SK-MEL-5 (cell line): Measurements from ENCODE around the gene SGPP1. TPM values are rescaled to one million over a fixed set of nuclear protein-coding genes. Genes with fewer than 3 reads are reported as not detected.
"Not testable (repeated sequence)": the region's sequence is repeated elsewhere in the genome, so short reads cannot be mapped to it uniquely, and the experiment has no call there.

Experiments
- DNase-seq: peaks from one replicate; pipeline ENCODE4 v3.0.0-alpha.2; 2016; ENCODE audit warnings: low read depth, low spot score
- in situ Hi-C: cut with HindIII; loops from 2 replicates; pipeline ENCODE4 v1.10.0; 2016; ENCODE audit warnings: low sequenced_read_pairs, high pct_unique_total_duplicates, low pct_unique_long_range_greater_than_20kb
- small RNA-seq, 2 experiments: library from RNA; depleted of rRNA; stranded (forward); fragments of <200 nt; gene quantifications; one replicate each; pipeline ENCODE3, GENCODE V24; 2014
- total RNA-seq: library from RNA; depleted of rRNA; stranded (reverse); fragments of >200 nt; shearing (Covaris generic); gene quantifications from 2 replicates; pipeline ENCODE4 v1.2.3, GENCODE V29; 2014; rRNA removed

The SGPP1 gene
- total RNA-seq, 1 experiment from 2014 or later, result 24.0 TPM

DNA sequence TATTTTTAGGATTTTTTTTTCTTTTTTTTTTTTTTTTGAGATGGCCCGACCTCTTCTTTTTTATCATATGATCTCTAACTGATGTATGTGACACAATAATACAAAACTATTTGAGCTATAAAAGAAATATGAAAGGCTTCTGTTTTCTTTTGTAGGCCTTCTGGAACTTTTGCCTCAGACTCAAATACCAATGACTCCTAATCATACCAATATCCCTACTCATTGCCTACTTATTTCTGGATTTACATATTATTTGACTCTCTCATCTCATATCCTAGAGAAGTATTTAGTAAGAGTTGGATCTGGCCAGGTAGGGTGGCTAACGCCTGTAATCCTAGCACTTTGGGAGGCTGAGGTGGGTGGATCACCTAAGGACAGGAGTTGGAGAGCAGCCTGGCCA lies 73.5 kb downstream of the SGPP1 start:
- DNase-seq, result no peak
- in situ Hi-C loops, result no loop called here

DNA sequence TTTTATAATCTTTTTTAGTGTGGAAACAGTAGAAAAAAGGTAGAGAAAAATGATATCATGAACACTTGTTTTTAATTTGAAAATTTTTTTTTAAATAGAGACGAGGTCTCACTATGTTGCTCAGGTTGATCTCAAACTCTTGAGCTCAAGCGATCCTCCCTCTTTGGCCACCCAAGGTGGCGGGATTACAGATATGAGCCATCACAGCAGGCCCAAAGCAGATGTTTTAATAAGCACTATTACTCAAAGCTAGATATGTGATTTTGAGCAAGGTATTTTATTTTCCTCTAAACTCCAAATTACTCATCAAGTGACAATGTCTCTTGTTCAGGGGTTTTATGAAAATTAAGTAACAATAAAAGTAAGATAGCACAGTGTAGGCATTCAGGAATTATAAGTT lies 75.5 kb downstream of the SGPP1 start:
- DNase-seq, result no peak

DNA sequence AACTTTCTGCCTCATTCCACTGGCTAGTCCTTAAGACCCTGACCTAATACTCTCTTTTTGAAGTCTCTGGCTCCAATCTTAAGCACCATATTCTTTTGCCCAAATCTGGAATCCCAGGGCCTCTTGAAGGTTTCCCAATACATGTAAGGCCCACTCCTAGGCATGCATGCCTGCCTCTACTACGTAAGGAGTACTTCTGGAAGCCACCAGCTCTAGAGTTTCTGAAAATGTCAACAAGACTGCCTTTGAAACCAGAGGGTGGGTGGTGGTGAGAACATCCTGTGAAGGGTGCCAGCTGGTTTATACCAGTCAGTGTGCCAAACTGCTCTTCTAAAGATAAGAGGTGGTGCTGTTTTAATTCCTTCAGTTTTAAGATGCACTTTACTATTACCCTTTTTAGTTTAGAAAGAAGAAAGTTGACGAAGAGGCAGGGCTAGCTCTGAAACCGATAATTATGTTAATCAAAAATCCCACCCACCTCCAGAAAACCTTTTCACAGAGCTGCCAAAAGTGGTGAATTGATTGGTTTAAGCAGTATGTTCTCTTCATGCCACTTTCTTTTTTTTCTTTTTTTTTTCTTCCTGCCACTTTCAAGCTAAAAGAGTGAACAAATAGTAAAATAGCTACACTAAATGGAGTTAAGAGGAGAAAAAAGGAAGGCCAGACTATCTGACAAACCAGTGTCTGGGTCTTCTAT lies 77.5 kb downstream of the SGPP1 start:
- in situ Hi-C loops, result no loop called here
- DNase-seq, result no peak

More for the DNA sequence above, 75.5 kb downstream of the SGPP1 start:
- in situ Hi-C loops, result no loop called here

DNA sequence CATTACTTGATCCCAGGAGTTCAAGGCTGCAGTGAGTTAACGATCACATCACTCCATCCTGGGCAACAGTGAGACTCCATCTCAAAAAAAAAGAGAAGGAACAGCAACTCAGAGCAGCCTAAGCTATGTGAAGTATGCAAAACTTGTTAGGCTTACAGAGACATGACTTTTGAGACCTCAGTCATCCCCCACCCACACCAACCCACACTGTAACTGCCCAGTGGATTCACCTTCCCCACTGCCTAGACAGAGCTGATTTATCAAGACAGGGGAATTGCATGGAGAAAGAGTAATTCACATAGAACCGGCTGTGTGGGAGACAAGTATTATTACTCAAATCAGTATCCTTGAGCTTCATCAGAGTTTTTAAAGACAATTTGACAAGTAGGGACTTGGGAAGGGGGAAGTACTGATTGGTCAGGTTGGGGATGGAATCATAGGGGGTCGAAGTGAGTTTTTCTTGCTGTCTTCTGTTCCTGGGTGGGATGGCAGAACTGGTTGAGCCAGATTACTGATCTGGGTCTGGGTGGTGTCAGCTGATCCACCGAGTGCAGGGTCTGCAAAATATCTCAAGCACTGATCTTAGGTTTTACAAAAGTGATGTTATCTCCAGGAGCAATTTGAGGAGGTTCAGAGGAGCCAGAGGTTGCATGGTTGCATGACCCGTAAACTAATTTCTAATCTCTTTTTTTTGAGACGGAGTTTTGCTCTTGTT lies 80.0 kb downstream of the SGPP1 start:
- in situ Hi-C loops, result no loop called here

DNA sequence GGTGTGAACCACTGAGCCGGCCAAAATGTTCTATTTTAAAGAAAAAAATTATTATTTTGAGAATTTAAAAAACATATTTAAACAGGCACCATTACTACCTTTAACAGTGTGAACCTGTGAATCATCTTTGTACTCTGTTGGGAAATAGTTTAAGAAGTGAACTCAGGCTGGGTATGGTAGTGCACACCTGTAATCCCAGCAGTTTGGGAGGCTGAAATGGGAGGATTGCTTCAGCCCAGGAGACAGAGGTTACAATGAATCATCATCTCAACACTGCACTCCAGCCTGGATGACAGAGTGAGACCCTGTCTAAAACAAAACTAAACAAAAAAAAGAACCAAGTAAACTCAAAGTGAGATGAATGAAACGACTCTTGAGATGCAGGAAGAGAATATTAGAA lies 83.1 kb downstream of the SGPP1 start:
- DNase-seq, result no peak
- in situ Hi-C loops, result no loop called here

More for the DNA sequence above, 80.0 kb downstream of the SGPP1 start:
- DNase-seq, result no peak

DNA sequence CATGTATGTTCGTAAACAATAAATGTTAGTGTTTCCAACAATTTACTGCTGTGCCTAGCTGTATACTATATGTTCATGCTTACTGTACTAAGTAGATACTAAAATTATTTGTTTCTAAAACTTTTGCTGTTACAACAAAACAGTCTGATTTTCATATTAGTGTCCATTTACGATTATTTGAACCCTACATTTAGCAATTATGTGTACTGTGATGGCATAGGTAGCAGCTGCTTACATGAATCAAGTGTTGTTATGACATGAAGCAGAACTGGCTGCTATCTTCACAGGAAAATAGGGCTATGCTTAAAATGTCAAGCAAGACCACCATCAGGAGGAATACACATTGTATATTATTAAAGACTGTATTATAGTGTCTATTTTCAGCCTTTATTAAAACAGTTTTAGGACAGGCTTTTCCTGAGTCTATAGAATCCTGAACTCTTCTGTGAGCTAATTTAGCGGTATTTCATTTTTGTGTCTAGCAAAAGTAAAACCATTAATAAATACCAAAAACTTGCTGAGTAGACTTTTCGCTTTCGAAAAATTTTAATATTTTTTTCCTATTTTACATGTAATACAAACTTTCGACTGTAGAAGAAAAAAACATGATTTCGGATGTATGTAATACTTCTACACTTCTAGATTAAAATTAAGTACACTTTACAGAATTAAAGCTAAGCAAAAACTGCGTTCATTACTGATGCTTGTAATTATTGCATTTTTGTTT lies 85.0 kb downstream of the SGPP1 start:
- no peak for DNase-seq
- in situ Hi-C loops, result no loop called here

DNA sequence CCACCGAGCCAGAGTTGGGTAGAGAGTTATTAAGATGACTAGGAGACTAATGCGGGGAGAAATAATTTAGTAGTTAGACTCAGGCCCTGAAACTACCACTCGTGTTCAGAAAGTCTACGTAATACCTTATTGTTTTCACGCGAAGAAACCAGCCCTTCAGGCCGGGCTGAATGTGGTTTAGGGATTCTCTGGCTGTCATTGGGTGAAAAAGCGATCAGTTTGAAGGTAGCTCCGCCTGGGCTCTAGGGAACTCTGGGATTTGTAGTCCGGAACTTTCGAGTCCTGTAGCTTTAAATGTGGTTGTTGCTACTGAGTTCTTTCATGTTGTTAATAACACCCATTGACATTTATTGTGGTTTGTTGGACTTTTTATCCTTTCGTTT lies 85.6 kb downstream of the SGPP1 start:
- in situ Hi-C loops, result no loop called here
- DNase-seq, result peak; percentile 97

DNA sequence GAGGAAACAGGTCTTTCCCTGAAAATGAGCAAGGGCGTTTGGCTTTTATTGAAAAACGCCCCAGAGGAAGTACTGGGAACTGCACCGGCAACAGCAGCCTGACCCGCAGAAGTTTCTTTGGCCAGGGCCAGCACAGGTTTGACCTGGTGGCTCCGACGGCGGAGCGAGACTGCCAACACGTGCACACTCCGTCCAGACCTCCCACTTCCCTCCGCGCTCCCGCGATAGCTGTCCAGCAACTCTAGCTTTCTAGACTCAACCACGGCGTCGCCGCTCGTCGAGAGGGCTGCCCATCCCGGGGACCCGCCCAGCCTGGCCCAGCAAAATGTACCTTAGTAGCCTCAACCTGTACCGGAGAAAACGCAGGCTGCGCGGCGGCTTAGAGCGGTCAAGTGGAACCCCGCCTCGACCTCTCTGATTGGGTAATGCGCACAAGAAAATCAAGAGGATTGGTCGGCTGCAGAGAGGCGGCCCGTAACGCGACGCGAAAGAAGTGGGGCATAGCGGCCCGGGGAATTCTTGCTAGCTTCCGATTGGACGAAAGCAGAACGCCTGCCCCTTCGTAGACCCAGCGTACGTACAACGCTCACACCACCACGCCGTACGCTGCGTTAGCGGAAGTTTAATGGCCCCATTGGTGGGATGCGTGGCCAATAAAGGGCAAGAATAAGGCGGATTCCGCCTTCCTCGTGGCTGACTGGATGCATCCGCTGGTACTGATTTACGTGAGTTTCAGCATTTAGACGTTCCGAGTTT lies 86.2 kb downstream of the SGPP1 start, which contains the start of gene WDR89:
Gene WDR89, minus strand, starts transcription at position 399 of the 756 bp plus-strand sequence. CDS start 41,929 bp downstream, outside the sequence.
- in situ Hi-C loops, result no loop called here
- DNase-seq, result peak; percentile 99

DNA sequence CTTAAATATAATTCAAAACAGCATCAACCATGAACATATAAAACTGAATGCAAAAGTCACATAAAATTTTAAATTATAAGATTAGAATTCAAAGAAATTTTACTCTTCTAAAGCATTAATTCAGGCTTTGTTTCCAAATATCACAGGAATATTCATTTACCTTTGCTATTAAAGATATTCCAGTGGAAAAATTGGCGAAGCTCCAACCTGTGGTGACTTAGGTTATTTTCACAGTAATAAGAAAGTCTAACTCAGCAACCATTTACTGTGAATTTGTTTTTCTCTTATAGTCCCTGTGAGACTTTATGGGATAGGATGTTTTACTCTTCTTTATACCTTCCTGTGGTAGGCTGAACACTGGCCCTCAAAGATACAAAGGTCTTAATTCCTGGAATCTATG lies 89.4 kb downstream of the SGPP1 start:
- in situ Hi-C loops, result no loop called here
- no peak for DNase-seq

DNA sequence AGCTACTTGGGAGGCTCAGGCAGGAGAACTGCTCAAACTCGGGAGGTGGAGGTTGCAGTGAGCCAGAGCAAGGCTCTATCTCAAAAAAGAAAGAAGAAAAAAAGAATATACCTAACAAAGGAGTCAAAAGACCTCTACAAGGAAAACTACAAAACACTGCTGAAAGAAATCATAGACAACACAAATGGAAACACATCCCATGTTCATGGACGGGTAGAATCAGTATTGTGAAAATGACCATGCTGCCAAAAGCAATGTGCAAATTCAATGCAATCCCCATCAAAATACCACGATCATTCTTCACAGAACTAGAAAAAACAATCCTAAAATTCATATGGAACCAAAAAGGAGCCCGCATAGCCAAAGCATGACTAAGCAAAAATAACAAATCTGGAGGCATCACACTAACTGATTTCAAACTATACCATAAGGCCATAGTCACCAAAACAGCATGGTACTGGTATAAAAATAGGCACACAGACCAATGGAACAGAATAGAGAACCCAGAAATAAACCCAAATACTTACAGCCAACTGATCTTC lies 91.7 kb downstream of the SGPP1 start:
- DNase-seq, in situ Hi-C loops: not testable (repeated sequence)

Small RNA genes within 50 kb of the gene (small RNA-seq; reads per million reads assigned to genes)
- 0 reads per million in 2 experiments for gene AL161670.1
- 0 to 0.12 reads per million in 2 experiments for gene RF00012
- gene RNU7-116P, result 0 reads per million in 2 experiments

Other genes starting within 250 kb of the SGPP1 start
- gene PPP2R5E, start 184.7 kb downstream of the SGPP1 start, total RNA-seq, result 13.3 and 14.4 TPM in 2 replicates
- 14.4 and 14.5 TPM in 2 replicates for gene WDR89, start 86.2 kb downstream of the SGPP1 start, total RNA-seq
- gene SYNE2, start 124.9 kb upstream of the SGPP1 start, total RNA-seq, result 33.4 and 35.2 TPM in 2 replicates